ENCODE data around the gene ZRANB2. TPM values are rescaled to one million over a fixed set of nuclear protein-coding genes. Genes with fewer than 3 reads are reported as not detected.

ZRANB2 gene
- total RNA-seq, 1 experiment from 2014 or later = 78.7 TPM

GRCh38 chr1:71027991-71028390 is 52.8 kb downstream of the ZRANB2 start:
- intact Hi-C loops (cut with micrococcal nuclease; ENCODE audit: unreplicated experiment) = no loop called here
- Mint-ChIP-seq H3K27me3 (ENCODE audit: unreplicated experiment) (no peaks in the 10 kb centered on the region), H3K4me3 (ENCODE audit: low read depth, unreplicated experiment) (no peak overlapping the region)

GRCh38 chr1:71026093-71026492 is 54.7 kb downstream of the ZRANB2 start:
- CTCF ChIA-PET = no interaction called here
- no peak for DNase-seq
- Mint-ChIP-seq H3K27ac (ENCODE audit: unreplicated experiment) (no peak overlapping the region), H3K36me3 (ENCODE audit: insufficient read depth, unreplicated experiment) (no peaks in the 10 kb centered on the region), H3K27me3 (ENCODE audit: unreplicated experiment) (no peaks in the 10 kb centered on the region), H3K4me1 (ENCODE audit: low read depth, unreplicated experiment) (no peaks in the 10 kb centered on the region), H3K4me3 (ENCODE audit: low read depth, unreplicated experiment) (no peak overlapping the region), H3K9me3 (ENCODE audit: low read depth, unreplicated experiment) (no peaks in the 10 kb centered on the region)
- no TSS peak for BruUV-seq (replicated peaks)
- TF ChIP-seq CTCF (IDR thresholded peaks at IDR 0.05; ENCODE audit: unreplicated experiment) = no peak
- intact Hi-C loops (cut with micrococcal nuclease; ENCODE audit: unreplicated experiment) = no loop called here

More at GRCh38 chr1:71027991-71028390, 52.8 kb downstream of the ZRANB2 start:
- no peak overlapping the region for H3K27ac Mint-ChIP-seq (ENCODE audit: unreplicated experiment)
- BruUV-seq (replicated peaks) = no TSS peak
- DNase-seq = no peak
- CTCF ChIA-PET = no interaction called here
- H3K4me1 Mint-ChIP-seq (ENCODE audit: low read depth, unreplicated experiment) = no peaks in the 10 kb centered on the region
- H3K9me3 Mint-ChIP-seq (ENCODE audit: low read depth, unreplicated experiment) = no peaks in the 10 kb centered on the region
- no peak for TF ChIP-seq CTCF (IDR thresholded peaks at IDR 0.05; ENCODE audit: unreplicated experiment)
- H3K36me3 Mint-ChIP-seq (ENCODE audit: insufficient read depth, unreplicated experiment) = no peaks in the 10 kb centered on the region

- no peak for DNase-seq
- Mint-ChIP-seq H3K9me3 (ENCODE audit: low read depth, unreplicated experiment) (no peaks in the 10 kb centered on the region), H3K4me1 (ENCODE audit: low read depth, unreplicated experiment) (no peaks in the 10 kb centered on the region), H3K36me3 (ENCODE audit: insufficient read depth, unreplicated experiment) (no peaks in the 10 kb centered on the region), H3K4me3 (ENCODE audit: low read depth, unreplicated experiment) (no peak overlapping the region), H3K27me3 (ENCODE audit: unreplicated experiment) (no peaks in the 10 kb centered on the region), H3K27ac (ENCODE audit: unreplicated experiment) (no peak overlapping the region)
- TF ChIP-seq CTCF (IDR thresholded peaks at IDR 0.05; ENCODE audit: unreplicated experiment) = no peak
- intact Hi-C loops (cut with micrococcal nuclease; ENCODE audit: unreplicated experiment) = no loop called here
- no TSS peak for BruUV-seq (replicated peaks)
- CTCF ChIA-PET = no interaction called here
Observed at GRCh38 chr1:71023515-71023914, 57.3 kb downstream of the ZRANB2 start.

- H3K4me3 Mint-ChIP-seq (ENCODE audit: low read depth, unreplicated experiment) = no peak overlapping the region
- intact Hi-C loops (cut with micrococcal nuclease; ENCODE audit: unreplicated experiment) = no loop called here
- no peak for DNase-seq
- H3K36me3 Mint-ChIP-seq (ENCODE audit: insufficient read depth, unreplicated experiment) = no peaks in the 10 kb centered on the region
- no peaks in the 10 kb centered on the region for H3K9me3 Mint-ChIP-seq (ENCODE audit: low read depth, unreplicated experiment)
- CTCF ChIA-PET = no interaction called here
- no peak overlapping the region for H3K27ac Mint-ChIP-seq (ENCODE audit: unreplicated experiment)
- TF ChIP-seq CTCF (IDR thresholded peaks at IDR 0.05; ENCODE audit: unreplicated experiment) = no peak
- BruUV-seq (replicated peaks) = no TSS peak
- H3K27me3 Mint-ChIP-seq (ENCODE audit: unreplicated experiment) = no peaks in the 10 kb centered on the region
- H3K4me1 Mint-ChIP-seq (ENCODE audit: low read depth, unreplicated experiment) = no peaks in the 10 kb centered on the region
Observed at GRCh38 chr1:71019233-71019969, 61.4 kb downstream of the ZRANB2 start.

All from Calu3 (cell line).